Keratinocyte (primary cell): ENCODE results near the gene SCT. TPM values are rescaled to one million over a fixed set of nuclear protein-coding genes. Genes with fewer than 3 reads are reported as not detected.

Experiments
- DNase-seq: peaks from one replicate; pipeline ENCODE4 v3.0.0-alpha.2; 2011; ENCODE audit warnings: low read depth, missing footprints, low spot score
- FAIRE-seq: peaks from 2 replicates; lab custom pipeline; 2011; peaks lifted over from hg19 to GRCh38; lab: Jason Lieb, UNC
- H2AFZ ChIP-seq: 2 replicates; pipeline ENCODE4 v1.6.0; 2012; ENCODE audit warnings: low read length, control low read depth, inconsistent platforms; ENCODE audit not compliant: control insufficient read depth
- H3K27ac ChIP-seq: 2 replicates; pipeline ENCODE4 v1.5.1; 2011; ENCODE audit warnings: low read length; ENCODE audit not compliant: control insufficient read depth, insufficient read depth
- H3K27me3 ChIP-seq: 3 replicates; pipeline ENCODE4 v1.6.0; 2011; ENCODE audit warnings: low read length; ENCODE audit not compliant: control insufficient read depth, insufficient read depth; ENCODE audit errors: extremely low read depth
- H3K36me3 ChIP-seq, 2 experiments: 2 replicates in 1 of 2; 3 replicates in 1 of 2; pipeline ENCODE4 v1.5.1; 2011; ENCODE audit warnings: low read length in 2 of 2, mild to moderate bottlenecking in 1 of 2; ENCODE audit not compliant: control insufficient read depth in 2 of 2, insufficient read depth in 2 of 2; ENCODE audit errors: extremely low read depth in 1 of 2
- H3K4me1 ChIP-seq: 3 replicates; pipeline ENCODE4 v1.5.1; 2011; ENCODE audit warnings: low read length; ENCODE audit not compliant: control insufficient read depth, insufficient read depth; ENCODE audit errors: extremely low read depth
- H3K4me2 ChIP-seq: 3 replicates; pipeline ENCODE4 v1.6.0; 2011; ENCODE audit warnings: low read depth, low read length; ENCODE audit not compliant: control insufficient read depth, insufficient read depth; ENCODE audit errors: extremely low read depth
- H3K4me3 ChIP-seq, 3 experiments: fragments of 200-600 bp in 1 of 3; sonication (generic) in 1 of 3; 2 replicates in 2 of 3; 3 replicates in 1 of 3; pipeline ENCODE4 v1.5.1; 2011 to 2016; ENCODE audit warnings: low read length in 3 of 3, mild to moderate bottlenecking in 3 of 3, control low read depth in 2 of 3, inconsistent platforms in 1 of 3, low read depth in 1 of 3, mixed read lengths in 1 of 3, mixed run types in 1 of 3, moderate library complexity in 1 of 3; ENCODE audit not compliant: control insufficient read depth in 2 of 3, insufficient read depth in 2 of 3; ENCODE audit errors: extremely low read depth in 1 of 3
- H3K79me2 ChIP-seq: 2 replicates; pipeline ENCODE4 v1.6.0; 2012; ENCODE audit warnings: low read length; ENCODE audit not compliant: control insufficient read depth, insufficient read depth
- H3K9ac ChIP-seq: 3 replicates; pipeline ENCODE4 v1.6.0; 2011; ENCODE audit warnings: low read length; ENCODE audit not compliant: control insufficient read depth, insufficient read depth; ENCODE audit errors: extremely low read depth
- H3K9me1 ChIP-seq: 3 replicates; pipeline ENCODE4 v1.6.0; 2011; ENCODE audit warnings: low read length; ENCODE audit not compliant: control insufficient read depth, insufficient read depth; ENCODE audit errors: extremely low read depth
- H3K9me3 ChIP-seq: 2 replicates; pipeline ENCODE4 v1.5.1; 2012; ENCODE audit warnings: low read depth, low read length; ENCODE audit not compliant: control insufficient read depth
- H4K20me1 ChIP-seq: 3 replicates; pipeline ENCODE4 v1.6.0; 2011; ENCODE audit warnings: low read length; ENCODE audit not compliant: control insufficient read depth, insufficient read depth; ENCODE audit errors: extremely low read depth
- CTCF ChIP-seq, 3 experiments: IDR thresholded peaks in 1 of 3; conservative IDR thresholded peaks in 1 of 3; optimal IDR thresholded peaks in 1 of 3; 2 replicates in 2 of 3; 3 replicates in 1 of 3; pipeline versions ENCODE3 to v1.5.1; 2011; ENCODE audit warnings: low read length in 3 of 3, mild to moderate bottlenecking in 3 of 3, moderate library complexity in 2 of 3, control low read depth in 1 of 3, inconsistent platforms in 1 of 3; ENCODE audit not compliant: insufficient read depth in 2 of 3; ENCODE audit errors: extremely low read depth in 1 of 3
- EZH2 ChIP-seq: IDR thresholded peaks from one replicate; pipeline ENCODE4 v1.6.1; 2012; ENCODE audit warnings: inconsistent platforms, mild to moderate bottlenecking, low read length, moderate library complexity
- dilution Hi-C: fragments of 300-500 bp; cut with MboI; formaldehyde crosslinking; loops from one replicate; pipeline ENCODE4 v1.7.0; 2020; ENCODE audit warnings: low sequenced_read_pairs; ENCODE audit not compliant: extremely low pct_ligation_motif_present
- polyA plus RNA-seq, 5 experiments: library from polyadenylated mRNA; depleted of rRNA in 3 of 5; stranded (reverse) in 3 of 5; stranded (forward) in 1 of 5; unstranded in 1 of 5; fragments of >200 nt; gene quantifications; 1 replicate in 1 of 5; 2 replicates in 3 of 5; 3 replicates in 1 of 5; pipeline versions ENCODE4 v1.2.1 to v1.2.3, GENCODE V29; 2011 to 2012; ENCODE audit warnings: missing spikeins in 2 of 5, low read depth in 1 of 5, low replicate concordance in 1 of 5

The SCT gene
- polyA plus RNA-seq, 1 donor (not counting 4 experiments of a cell fraction or from before 2014, with no cell fraction given) = not detected

- H3K27ac ChIP-seq = no peak overlapping the region
- peaks cover 15% of the 10 kb centered on the region for H4K20me1 ChIP-seq
- no peaks in the 10 kb centered on the region for H3K9me1 ChIP-seq
- H3K4me2 ChIP-seq = peak overlapping the region; percentile 90
- H3K27me3 ChIP-seq = no peaks in the 10 kb centered on the region
- no peak overlapping the region for H3K9ac ChIP-seq
- peaks cover 25% of the 10 kb centered on the region for H3K4me1 ChIP-seq
- DNase-seq (no peak), FAIRE-seq (no peak)
- TF ChIP-seq CTCF (optimal IDR thresholded peaks at IDR 0.05 in 1 of 3, IDR thresholded peaks at IDR 0.05 in 1 of 3, conservative IDR thresholded peaks at IDR 0.05 in 1 of 3; ENCODE audit: extremely low read depth in 1 of 3, insufficient read depth in 2 of 3, low read length in 3 of 3) = no peak
- no peak for TF ChIP-seq EZH2
- no peak overlapping the region for H3K4me3 ChIP-seq
- no peak overlapping the region for H2AFZ ChIP-seq
- H3K9me3 ChIP-seq = no peaks in the 10 kb centered on the region
- dilution Hi-C loops = no loop called here
- peaks cover 7 to 15% of the 10 kb centered on the region in 2 experiments for H3K36me3 ChIP-seq
- peaks cover 2% of the 10 kb centered on the region for H3K79me2 ChIP-seq
Observed at GRCh38 chr11:616320-617198, 10.4 kb downstream of the SCT start.

DNA sequence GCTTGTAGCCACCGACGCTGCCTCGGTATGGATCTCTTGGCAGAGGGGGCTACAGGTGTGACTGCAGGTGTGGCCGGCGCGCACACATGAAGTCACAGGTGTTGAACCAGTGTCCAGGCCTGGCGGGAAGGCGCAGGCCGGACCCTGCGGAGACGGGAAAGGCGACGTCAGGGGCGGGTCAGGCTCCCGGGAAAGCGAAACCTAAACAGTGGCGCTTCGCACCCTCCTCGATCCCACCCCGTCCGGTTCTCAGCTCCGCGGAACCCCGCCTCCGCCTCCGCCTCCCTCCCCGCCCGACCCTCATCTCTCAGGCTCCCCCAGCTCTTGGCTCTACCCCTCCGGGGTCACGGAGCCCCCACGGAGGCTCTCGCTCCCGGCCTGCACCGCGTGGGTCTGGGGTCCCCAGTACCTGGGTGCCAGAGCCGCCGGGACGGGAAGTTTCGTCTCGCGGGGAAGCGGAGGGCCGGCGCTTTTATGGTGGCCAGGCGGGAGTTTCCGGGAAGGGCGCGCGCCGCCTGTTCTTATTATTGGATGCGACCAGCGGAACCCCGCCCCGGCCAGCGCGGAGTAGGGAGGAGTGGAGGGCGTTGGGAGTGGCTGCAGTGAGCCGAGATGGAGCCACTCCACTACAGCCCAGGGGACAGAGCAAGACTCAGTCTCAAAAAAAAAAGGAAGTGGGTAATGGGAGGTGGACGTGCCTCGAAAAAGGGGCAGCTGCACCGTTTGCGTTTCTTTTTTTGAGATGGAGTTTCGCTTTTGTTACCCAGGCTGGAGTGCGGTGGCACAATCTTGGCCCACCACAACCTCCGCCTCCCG is 11.3 kb downstream of the SCT start, which contains the start of gene IRF7:
Gene IRF7 (minus strand): TSS at position 447 of the 816 bp plus-strand sequence. CDS start 586 bp downstream, outside the sequence.
- peak within 1 kb of the TSS; percentile 58 to 81 (median 76) for H3K4me3 ChIP-seq
- H3K9me3 ChIP-seq = no peaks in the 10 kb centered on the region
- H3K9ac ChIP-seq = peak within 1 kb of the TSS; percentile 83
- peak within 1 kb of the TSS; percentile 90 for H3K4me2 ChIP-seq
- peak within 1 kb of the TSS; percentile 80 for H3K27ac ChIP-seq
- H3K27me3 ChIP-seq = no peaks in the 10 kb centered on the region
- no peak within 1 kb of the TSS for H2AFZ ChIP-seq
- dilution Hi-C loops = no loop called here
- TF ChIP-seq CTCF (optimal IDR thresholded peaks at IDR 0.05 in 1 of 3, IDR thresholded peaks at IDR 0.05 in 1 of 3, conservative IDR thresholded peaks at IDR 0.05 in 1 of 3; ENCODE audit: extremely low read depth in 1 of 3, insufficient read depth in 2 of 3, low read length in 3 of 3) = no peak
- TF ChIP-seq EZH2 = no peak
- H4K20me1 ChIP-seq = peaks cover 15% of the 10 kb centered on the region
- H3K79me2 ChIP-seq = peaks cover 2% of the 10 kb centered on the region
- no peaks in the 10 kb centered on the region for H3K9me1 ChIP-seq
- H3K4me1 ChIP-seq = peaks cover 25% of the 10 kb centered on the region
- no peak for DNase-seq
- peaks cover 14 to 23% of the 10 kb centered on the region in 2 experiments for H3K36me3 ChIP-seq
- no peak for FAIRE-seq
